Right ventricle myocardium inferior (tissue), 1 donor: ENCODE measurements around the gene TGM6. TPM values are rescaled to one million over a fixed set of nuclear protein-coding genes. Genes with fewer than 3 reads are reported as not detected.

ENCODE experiments used
- ATAC-seq: fragments of 200-7000 bp; cut with Tn5 transposase; one replicate; pipeline ENCODE4 v1.9.1; 2020; ENCODE audit warnings: mild to moderate bottlenecking, moderate library complexity
- DNase-seq: peaks from one replicate; pipeline ENCODE4 v3.0.0; 2021; ENCODE audit errors: missing footprints
- intact Hi-C: fragments of 100-400 bp; cut with DNase I; formaldehyde crosslinking; loops from one replicate; pipeline ENCODE4 v1.11.0; 2022
- total RNA-seq: library from RNA; stranded (reverse); fragmentation: NEBNext Ultra II Directional; extraction: Animal tissue kit (Norgen Biotek cat#: 25700); gene quantifications from one replicate; pipeline ENCODE4 v1.2.1, GENCODE V29; 2021
- donor health status: DM: no; HTN: yes; CAD: no; lungs with severe emphysema.

The TGM6 gene
- total RNA-seq, 1 donor from 2014 or later: not detected

- intact Hi-C loops: no loop called here
- DNase-seq: no peak
- ATAC-seq: no peak
These were observed 48.4 kb downstream of the TGM6 start for GRCh38 chr20:2429051-2429450.

GRCh38 chr20:2430538-2430937 is 49.8 kb downstream of the TGM6 start:
- intact Hi-C loops: no loop called here
- no peak for DNase-seq
- no peak for ATAC-seq

GRCh38 chr20:2431185-2431584 is 50.5 kb downstream of the TGM6 start:
- intact Hi-C loops: no loop called here
- no peak for ATAC-seq

DNA sequence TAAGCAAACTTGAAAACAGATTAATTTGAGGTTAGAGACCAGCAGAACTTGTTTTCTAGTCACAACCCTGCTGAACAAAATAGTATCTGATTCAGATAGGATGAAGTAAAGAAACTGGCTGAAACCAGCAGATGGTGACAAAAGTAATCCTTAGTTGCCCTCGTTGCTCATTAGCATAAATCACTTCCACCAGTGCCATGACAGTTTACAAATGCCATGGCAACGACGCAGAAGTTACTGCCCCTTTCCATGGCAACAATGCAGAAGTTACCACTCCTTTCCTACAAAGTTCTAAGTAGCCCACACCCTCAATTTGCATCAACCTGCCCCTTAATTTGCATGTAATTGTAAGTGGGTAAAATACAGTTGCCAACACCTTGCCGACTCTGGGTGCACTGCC is 66.1 kb downstream of the TGM6 start:
- intact Hi-C loops: no loop called here
- ATAC-seq (no peak), DNase-seq (no peak)

More at GRCh38 chr20:2431185-2431584, 50.5 kb downstream of the TGM6 start:
- no peak for DNase-seq

GRCh38 chr20:2449386-2449785 is 68.7 kb downstream of the TGM6 start:
- ATAC-seq (no peak), DNase-seq (no peak)
- intact Hi-C loops: no loop called here

GRCh38 chr20:2451422-2451821 is 70.7 kb downstream of the TGM6 start:
- DNase-seq (no peak), ATAC-seq (no peak)
- intact Hi-C loops: loop anchor here (2.0 to 10.0 kb wide), 3 partner anchors 244 to 687 kb away; no protein-coding TSS in a partner anchor

DNA sequence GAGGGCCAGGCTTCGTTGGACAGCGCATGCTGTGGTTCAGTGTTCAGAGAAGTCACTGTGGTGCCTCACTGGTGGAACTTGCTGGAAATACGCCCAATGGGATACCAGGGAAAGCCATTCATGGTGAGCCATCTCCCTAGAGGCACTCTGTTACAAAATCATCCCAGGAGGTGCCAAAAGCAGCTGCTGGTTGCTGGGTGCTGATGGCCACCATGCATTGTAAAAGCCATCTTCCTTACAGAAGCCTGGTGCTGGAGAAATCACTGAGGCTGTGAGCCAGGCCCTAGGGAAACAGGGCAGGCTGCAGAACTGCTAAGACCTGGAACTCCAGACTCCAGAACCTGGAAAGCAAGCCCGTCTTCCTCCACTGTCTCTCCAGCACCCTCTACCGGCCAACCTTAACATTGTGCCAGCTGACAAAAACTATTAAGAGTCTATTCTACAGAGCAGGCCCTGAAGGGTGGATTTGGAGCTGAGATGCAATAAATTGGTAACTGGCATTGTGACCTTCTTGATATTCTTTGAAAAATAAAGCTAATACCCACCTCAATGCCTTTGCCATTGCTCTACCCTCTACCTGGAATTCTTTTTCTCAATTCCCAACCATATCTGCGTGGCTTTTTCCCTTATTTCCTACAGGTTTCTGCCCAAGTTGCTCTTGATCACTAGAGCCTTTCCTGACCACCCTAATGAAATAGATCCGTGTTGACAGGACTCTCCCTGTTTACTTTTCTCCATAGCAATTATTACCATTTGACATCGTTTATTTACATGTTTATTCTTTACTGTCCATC is 71.4 kb downstream of the TGM6 start:
- intact Hi-C loops: loop anchor here (2.0 to 10.0 kb wide), 3 partner anchors 245 to 687 kb away; no protein-coding TSS in a partner anchor
- DNase-seq (no peak), ATAC-seq (peak; percentile 80)

- intact Hi-C loops: loop anchor here (5.0 to 10.0 kb wide), 2 partner anchors 246 to 689 kb away; no protein-coding TSS in a partner anchor
- ATAC-seq (no peak), DNase-seq (no peak)
These were observed 73.1 kb downstream of the TGM6 start for GRCh38 chr20:2453792-2454191.

DNA sequence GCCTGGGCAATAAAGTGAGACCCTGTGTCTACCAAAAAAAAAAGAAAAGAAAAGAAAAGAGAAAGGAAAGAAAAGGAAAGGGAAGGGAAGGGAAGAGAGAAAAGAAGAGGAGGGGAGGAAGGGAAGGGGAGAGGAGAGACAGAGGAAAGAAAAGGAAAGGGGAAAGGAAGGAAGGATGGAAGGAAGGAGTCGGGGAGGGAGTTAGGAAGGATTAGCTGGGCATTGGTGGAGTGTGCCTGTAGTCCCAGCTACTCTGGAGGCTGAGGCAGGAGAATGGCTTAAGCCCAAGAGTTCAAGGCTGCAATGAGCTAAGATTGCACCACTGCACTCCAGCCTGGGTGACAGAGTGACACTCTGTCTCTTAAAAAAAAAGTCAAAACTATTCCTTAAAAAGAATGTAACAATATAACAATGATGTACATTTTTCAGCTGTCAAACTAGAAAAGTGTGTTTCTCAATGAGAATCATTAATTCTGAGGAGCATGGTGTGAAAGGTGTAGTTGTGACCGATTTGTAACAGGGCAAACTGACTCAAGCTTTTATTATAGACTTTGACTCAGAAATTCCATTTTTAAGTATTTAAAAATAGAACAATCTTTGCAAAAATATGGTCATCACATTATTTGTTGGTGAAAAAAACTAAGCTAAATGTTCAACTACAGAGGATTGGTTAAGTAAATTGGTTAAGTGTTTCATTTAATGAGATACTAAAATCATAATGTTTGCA is 75.2 kb downstream of the TGM6 start:
- intact Hi-C loops: loop anchor here (10.0 kb wide), 1 partner anchor 691 kb away; no protein-coding TSS in a partner anchor
- DNase-seq (no peak), ATAC-seq (no peak)

- DNase-seq (no peak), ATAC-seq (no peak)
- intact Hi-C loops: loop anchor here (10.0 kb wide), 1 partner anchor 694 kb away; no protein-coding TSS in a partner anchor
These were observed 78.3 kb downstream of the TGM6 start for GRCh38 chr20:2458919-2459499.

DNA sequence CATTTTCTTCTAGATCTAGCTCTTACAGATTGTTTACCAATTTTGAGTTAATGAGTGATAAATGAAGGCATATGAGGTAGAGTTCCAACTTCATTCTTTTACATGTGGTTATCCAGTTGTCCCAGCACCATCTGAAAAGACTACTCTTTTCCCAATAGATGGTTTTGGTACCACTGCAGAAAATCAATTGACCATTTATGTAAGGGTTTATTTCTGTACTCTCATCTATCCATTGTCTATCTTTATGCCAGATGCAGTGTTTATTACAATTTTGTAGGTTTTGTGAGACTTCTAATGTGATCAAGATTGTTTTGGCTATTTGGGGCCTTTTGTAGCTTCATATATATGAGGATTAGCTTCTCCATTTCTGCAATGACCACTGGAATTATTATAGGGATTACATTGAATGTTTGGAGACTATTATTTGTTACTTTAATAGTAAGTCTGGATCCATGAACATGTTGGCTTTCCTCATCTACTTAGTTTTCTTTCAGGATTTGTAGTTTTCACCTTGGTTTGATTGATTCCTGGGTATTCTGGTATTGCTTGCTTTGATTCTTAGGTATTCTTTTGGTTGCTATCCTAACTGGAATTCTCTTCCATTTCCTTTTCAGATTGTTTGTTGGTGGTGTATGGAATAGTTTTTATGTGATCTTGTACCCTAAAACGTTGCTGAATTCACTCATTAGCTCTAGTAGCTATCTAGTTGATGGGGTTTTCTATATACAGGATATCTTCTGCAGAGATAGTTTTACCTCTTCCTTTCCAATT is 79.5 kb downstream of the TGM6 start:
- ATAC-seq: no peak
- no peak for DNase-seq
- intact Hi-C loops: loop anchor here (10.0 kb wide), 1 partner anchor 695 kb away; no protein-coding TSS in a partner anchor

DNA sequence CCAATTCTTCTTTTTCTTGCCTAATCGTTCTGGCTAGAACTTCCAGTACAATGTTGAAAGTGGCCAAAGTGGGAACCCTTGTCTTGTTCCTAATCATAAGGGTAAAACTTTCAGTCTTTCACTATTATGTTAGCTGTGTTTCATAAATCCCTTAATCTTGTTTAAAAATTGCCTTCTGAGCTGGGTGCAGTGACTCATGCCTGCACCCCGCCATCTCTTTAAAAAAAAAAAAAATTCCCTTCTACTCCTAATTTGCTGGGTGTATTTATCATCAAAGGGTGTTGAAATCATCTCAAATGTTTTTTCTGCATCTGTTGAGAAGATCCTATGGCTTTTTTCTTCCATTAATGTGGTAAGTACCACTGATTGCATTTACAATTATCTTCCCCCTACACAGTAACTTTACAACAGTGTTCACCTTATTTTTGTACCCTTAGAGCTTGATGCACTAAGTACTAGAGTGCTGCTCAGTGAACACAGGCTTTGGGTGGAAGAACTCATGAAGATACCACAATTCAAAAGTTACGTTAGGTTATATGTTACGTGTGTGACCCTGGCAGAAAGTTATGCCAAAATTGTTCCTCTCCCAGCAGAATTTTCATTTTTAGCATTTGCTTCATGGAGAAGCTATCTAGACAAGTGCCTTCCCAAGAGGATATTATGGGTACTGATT is 80.2 kb downstream of the TGM6 start:
- ATAC-seq (no peak), DNase-seq (no peak)
- intact Hi-C loops: no loop called here

GRCh38 chr20:2462484-2462883 is 81.8 kb downstream of the TGM6 start:
- DNase-seq (no peak), ATAC-seq (no peak)
- intact Hi-C loops: no loop called here

DNA sequence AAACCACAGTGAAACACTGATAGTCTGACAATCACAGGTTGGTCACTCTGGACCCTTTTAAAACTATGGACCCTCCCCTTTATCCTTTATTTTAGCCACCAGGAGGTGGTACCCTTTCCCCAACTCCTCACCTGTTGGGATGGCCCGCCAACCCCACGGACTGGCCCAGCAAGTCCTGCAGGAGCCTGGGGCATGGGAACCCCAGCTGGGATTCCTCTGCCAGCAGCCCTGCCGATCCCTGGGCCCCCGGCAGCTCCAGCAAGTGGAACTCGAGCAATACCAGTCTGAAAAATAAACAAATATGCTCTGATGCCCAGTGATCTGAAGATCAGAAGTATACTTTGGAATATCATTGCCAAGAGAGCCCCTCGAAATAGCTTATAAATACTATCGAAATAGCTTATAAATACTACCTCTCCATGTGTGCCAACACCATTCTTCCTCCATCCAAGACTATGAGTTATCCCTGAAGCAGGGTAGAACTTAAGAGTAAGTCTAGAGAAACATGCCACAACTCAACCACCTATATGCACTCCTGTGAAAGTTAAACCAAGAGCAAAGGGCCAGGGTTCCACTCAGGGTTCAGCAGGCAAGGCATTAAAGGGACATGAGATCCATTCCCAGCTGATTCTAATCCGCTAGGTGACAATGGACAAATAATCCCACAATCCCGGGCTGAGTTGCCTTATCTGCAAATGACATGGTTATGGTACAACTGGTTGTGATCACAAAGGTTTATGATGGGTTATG is 83.1 kb downstream of the TGM6 start:
- intact Hi-C loops: no loop called here
- DNase-seq (no peak), ATAC-seq (no peak)

DNA sequence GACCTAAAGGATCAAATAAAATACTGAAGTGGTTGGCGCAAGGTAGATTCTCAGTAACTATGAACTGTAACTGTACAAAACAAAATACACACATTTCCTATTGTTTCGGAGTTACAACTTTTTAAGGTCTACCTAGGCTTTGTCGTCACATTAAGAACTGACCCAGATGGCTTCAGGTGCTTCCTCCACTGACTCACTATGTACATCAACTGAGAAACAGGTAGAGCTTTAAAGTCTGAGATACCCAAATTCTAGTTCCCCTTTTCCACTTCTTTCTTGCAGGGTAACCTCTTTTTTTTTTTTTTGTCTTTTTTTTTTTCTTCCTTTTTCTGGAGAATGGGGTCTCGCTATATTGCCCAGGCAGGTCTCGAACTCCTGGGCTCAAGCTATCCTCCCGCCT is 84.4 kb downstream of the TGM6 start:
- DNase-seq: no peak
- intact Hi-C loops: no loop called here
- no peak for ATAC-seq

- intact Hi-C loops: no loop called here
- ATAC-seq (no peak), DNase-seq (no peak)
These were observed 86.7 kb downstream of the TGM6 start for GRCh38 chr20:2467412-2467811.

DNA sequence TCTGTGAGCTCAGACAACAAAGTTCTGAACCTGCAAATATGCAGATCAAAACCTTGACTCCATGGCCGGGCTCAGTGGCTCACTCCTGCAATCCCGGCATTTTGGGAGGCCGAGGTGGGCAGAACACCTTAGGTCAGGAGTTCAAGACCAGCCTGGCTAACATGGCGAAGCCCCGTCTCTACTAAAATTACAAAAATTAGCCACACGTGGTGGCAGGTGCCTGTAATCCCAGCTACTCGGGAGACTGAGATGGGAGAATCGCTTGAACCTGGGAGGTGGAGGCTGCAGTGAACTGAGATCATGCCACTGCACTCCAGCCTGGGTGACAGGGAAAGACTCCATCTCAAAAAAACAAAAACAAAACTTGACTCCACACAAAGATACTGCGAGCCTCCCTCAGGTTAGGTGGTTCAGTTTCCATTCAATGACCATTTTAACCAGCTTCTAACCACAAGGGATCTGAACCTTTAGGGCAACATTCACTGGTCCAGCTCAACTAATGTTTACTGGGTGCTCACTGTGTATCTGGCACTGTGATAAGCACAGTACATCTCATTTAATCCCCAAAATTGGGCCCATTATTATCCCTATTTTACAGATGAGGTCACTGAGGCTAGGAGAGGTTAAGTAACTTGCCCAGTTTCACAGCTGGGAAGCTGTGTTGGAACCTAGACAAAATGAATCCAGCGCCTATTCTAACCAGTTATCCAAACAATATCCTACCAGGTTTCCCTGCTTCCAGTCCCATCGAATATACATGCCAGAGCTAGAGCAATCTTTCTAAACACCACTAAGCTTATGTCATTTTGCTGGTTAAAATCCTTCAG is 88.1 kb downstream of the TGM6 start:
- intact Hi-C loops: no loop called here
- DNase-seq: no peak
- ATAC-seq: no peak
